Breast epithelium (tissue), 3 donors: ENCODE data around the gene SLC28A1.

ENCODE experiments used
- POLR2A ChIP-seq: fragments of 450-650 bp; IDR thresholded peaks from one replicate; pipeline ENCODE4 v1.6.1; 2016; ENCODE audit warnings: antibody characterized with exemption, mild to moderate bottlenecking, moderate library complexity
- TF ChIP-seq, protein P1 (sequence below), 3 donors: fragments of 450-650 bp; IDR thresholded peaks; one replicate each; pipeline ENCODE4 v1.5.1; 2016 to 2017; ENCODE audit warnings: antibody characterized with exemption in 3 of 3, mild to moderate bottlenecking in 3 of 3, moderate library complexity in 3 of 3

- TF ChIP-seq, protein P1, sequence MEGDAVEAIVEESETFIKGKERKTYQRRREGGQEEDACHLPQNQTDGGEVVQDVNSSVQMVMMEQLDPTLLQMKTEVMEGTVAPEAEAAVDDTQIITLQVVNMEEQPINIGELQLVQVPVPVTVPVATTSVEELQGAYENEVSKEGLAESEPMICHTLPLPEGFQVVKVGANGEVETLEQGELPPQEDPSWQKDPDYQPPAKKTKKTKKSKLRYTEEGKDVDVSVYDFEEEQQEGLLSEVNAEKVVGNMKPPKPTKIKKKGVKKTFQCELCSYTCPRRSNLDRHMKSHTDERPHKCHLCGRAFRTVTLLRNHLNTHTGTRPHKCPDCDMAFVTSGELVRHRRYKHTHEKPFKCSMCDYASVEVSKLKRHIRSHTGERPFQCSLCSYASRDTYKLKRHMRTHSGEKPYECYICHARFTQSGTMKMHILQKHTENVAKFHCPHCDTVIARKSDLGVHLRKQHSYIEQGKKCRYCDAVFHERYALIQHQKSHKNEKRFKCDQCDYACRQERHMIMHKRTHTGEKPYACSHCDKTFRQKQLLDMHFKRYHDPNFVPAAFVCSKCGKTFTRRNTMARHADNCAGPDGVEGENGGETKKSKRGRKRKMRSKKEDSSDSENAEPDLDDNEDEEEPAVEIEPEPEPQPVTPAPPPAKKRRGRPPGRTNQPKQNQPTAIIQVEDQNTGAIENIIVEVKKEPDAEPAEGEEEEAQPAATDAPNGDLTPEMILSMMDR (IDR thresholded peaks at IDR 0.05): no peak
- TF ChIP-seq POLR2A: no peak
These were observed 60.4 kb downstream of the SLC28A1 start for GRCh38 chr15:84944861-84945260.
